ENCODE measurements around the gene ADM5. TPM values are rescaled to one million over a fixed set of nuclear protein-coding genes. Genes with fewer than 3 reads are reported as not detected.
A peak's percentile ranks its signal among the peaks of the same experiment; 100 is the strongest.

ADM5 gene
- total and polyA plus RNA-seq, 2 experiments from 2014 or later = 2.8 to 5.7 TPM

DNA sequence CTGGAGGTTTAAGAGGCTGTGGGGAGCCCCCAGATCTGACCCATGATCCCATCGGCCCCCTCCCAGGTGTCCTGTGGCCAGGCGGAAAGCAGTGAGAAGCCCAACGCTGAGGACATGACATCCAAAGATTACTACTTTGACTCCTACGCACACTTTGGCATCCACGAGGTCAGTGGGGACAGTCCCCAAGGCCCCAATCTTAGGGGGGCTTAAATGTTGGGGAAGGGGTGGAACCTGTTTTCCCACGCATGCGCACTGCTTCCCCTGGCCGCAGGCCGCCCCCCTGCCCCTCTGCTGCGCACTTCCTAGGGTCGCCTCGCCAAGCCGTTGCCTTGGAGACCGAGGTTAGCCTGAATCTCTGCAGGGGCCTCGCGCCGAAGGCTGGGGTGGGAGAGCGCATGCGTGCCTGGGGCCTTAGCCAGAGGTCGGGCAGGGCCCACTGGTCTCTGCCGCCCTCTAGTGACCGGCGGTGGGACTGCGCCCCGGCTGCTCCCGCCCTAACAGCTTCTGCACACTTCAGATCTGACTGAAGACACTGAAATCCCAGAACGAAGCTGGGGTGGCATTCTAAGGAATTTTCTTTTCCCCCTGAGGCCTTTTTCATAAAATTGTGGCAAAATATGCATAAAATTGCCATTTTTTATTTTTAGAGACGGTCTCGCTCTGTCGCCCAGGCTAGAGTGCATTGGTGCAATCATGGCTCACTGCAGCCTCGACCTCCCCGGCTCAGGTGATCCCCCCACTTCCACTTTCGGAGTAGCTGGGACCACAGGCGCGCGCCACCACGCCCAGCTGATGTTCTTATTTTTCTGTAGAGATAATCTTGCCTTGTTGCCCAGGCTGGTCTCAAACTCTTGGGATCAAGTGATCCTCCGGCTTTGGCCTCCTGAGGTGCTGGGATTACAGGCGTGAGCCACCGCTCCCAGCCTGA, 8.7 kb upstream of the ADM5 start:
- peaks cover 50% of the 10 kb centered on the region for H3K27me3 Mint-ChIP-seq (ENCODE audit: insufficient read depth, low read depth, poor library complexity)
- H3K4me1 Mint-ChIP-seq = peaks cover 32% of the 10 kb centered on the region
- Histone ChIP-seq H4K20me1 (replicated peaks; ENCODE audit: insufficient read depth) (peaks cover 49% of the 10 kb centered on the region), H3K4me2 (peak overlapping the region; percentile 84), H3F3A (replicated peaks; ENCODE audit: low read depth) (peaks cover 47% of the 10 kb centered on the region), H3K27me3 (ENCODE audit: insufficient read depth) (no peaks in the 10 kb centered on the region), H3K27ac (ENCODE audit: low read depth) (peak overlapping the region; percentile 84), H3K4me3 (peak overlapping the region; percentile 95), H2AFZ (no peak overlapping the region), H3K79me2 (replicated peaks; ENCODE audit: insufficient read depth) (peaks cover 67% of the 10 kb centered on the region), H3K36me3 (ENCODE audit: insufficient read depth) (peaks cover 44% of the 10 kb centered on the region), H3K4me1 (ENCODE audit: insufficient read depth) (peaks cover 26% of the 10 kb centered on the region), H3K9me2 (ENCODE audit: insufficient read depth) (no peaks in the 10 kb centered on the region)
- DNase-seq (ENCODE audit: low spot score) (peak; percentile 98), ATAC-seq (peak; percentile 6)
- peak overlapping the region; percentile 91 for H3K4me3 Mint-ChIP-seq
- H3K36me3 Mint-ChIP-seq (ENCODE audit: low read depth) = peaks cover 48% of the 10 kb centered on the region
- H3K27ac Mint-ChIP-seq = peak overlapping the region; percentile 80
- TF ChIP-seq ZNF114 (CRISPR knock-in tag; IDR thresholded peaks at IDR 0.05) (no peak), CREB1 (CRISPR knock-in tag; IDR thresholded peaks at IDR 0.05; ENCODE audit: low read depth) (peak; percentile 33; the same call in 1 of the 2 replicates), ETS1 (IDR thresholded peaks at IDR 0.05) (no peak)
- TF ChIP-seq, protein P1, sequence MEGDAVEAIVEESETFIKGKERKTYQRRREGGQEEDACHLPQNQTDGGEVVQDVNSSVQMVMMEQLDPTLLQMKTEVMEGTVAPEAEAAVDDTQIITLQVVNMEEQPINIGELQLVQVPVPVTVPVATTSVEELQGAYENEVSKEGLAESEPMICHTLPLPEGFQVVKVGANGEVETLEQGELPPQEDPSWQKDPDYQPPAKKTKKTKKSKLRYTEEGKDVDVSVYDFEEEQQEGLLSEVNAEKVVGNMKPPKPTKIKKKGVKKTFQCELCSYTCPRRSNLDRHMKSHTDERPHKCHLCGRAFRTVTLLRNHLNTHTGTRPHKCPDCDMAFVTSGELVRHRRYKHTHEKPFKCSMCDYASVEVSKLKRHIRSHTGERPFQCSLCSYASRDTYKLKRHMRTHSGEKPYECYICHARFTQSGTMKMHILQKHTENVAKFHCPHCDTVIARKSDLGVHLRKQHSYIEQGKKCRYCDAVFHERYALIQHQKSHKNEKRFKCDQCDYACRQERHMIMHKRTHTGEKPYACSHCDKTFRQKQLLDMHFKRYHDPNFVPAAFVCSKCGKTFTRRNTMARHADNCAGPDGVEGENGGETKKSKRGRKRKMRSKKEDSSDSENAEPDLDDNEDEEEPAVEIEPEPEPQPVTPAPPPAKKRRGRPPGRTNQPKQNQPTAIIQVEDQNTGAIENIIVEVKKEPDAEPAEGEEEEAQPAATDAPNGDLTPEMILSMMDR (conservative IDR thresholded peaks at IDR 0.05; ENCODE audit: low read depth in 2 of 2) = peak; percentile 92 to 97
- H3K9me3 Mint-ChIP-seq = no peaks in the 10 kb centered on the region; the same call in 2 of the 3 replicates

GRCh38 chr19:49681830-49682229, 7.6 kb upstream of the ADM5 start:
- Mint-ChIP-seq H3K27me3 (ENCODE audit: insufficient read depth, low read depth, poor library complexity) (peaks cover 40% of the 10 kb centered on the region), H3K9me3 (no peaks in the 10 kb centered on the region; the same call in 2 of the 3 replicates), H3K27ac (no peak overlapping the region; the same call in 1 of the 2 replicates), H3K36me3 (ENCODE audit: low read depth) (peaks cover 55% of the 10 kb centered on the region), H3K4me3 (no peak overlapping the region), H3K4me1 (peaks cover 34% of the 10 kb centered on the region)
- DNase-seq (ENCODE audit: low spot score) (no peak), ATAC-seq (no peak)
- Histone ChIP-seq H3K4me2 (no peak overlapping the region), H3K9me2 (ENCODE audit: insufficient read depth) (no peaks in the 10 kb centered on the region), H3K4me1 (ENCODE audit: insufficient read depth) (peaks cover 26% of the 10 kb centered on the region), H3F3A (replicated peaks; ENCODE audit: low read depth) (peaks cover 51% of the 10 kb centered on the region), H3K27ac (ENCODE audit: low read depth) (peak overlapping the region; percentile 39; the same call in 1 of the 2 replicates), H3K79me2 (replicated peaks; ENCODE audit: insufficient read depth) (peaks cover 67% of the 10 kb centered on the region), H3K36me3 (ENCODE audit: insufficient read depth) (peaks cover 44% of the 10 kb centered on the region), H3K4me3 (no peak overlapping the region), H2AFZ (no peak overlapping the region), H4K20me1 (replicated peaks; ENCODE audit: insufficient read depth) (peaks cover 54% of the 10 kb centered on the region), H3K27me3 (ENCODE audit: insufficient read depth) (no peaks in the 10 kb centered on the region)
- TF ChIP-seq STAT1 (IDR thresholded peaks at IDR 0.05; ENCODE audit: unreplicated experiment) = no peak
- TF ChIP-seq ZNF114 (CRISPR knock-in tag; IDR thresholded peaks at IDR 0.05) = no peak
- no peak for TF ChIP-seq EZH2phosphoT487 (IDR thresholded peaks at IDR 0.05; ENCODE audit: unreplicated experiment)
- no peak for TF ChIP-seq CREB1 (CRISPR knock-in tag; IDR thresholded peaks at IDR 0.05; ENCODE audit: low read depth)
- TF ChIP-seq ETS1 (IDR thresholded peaks at IDR 0.05) = no peak
- TF ChIP-seq EZH2 (IDR thresholded peaks at IDR 0.05; ENCODE audit: low read depth, unreplicated experiment) = no peak
- no peak for TF ChIP-seq JUNB (IDR thresholded peaks at IDR 0.05; ENCODE audit: unreplicated experiment)
- TF ChIP-seq, protein P2, sequence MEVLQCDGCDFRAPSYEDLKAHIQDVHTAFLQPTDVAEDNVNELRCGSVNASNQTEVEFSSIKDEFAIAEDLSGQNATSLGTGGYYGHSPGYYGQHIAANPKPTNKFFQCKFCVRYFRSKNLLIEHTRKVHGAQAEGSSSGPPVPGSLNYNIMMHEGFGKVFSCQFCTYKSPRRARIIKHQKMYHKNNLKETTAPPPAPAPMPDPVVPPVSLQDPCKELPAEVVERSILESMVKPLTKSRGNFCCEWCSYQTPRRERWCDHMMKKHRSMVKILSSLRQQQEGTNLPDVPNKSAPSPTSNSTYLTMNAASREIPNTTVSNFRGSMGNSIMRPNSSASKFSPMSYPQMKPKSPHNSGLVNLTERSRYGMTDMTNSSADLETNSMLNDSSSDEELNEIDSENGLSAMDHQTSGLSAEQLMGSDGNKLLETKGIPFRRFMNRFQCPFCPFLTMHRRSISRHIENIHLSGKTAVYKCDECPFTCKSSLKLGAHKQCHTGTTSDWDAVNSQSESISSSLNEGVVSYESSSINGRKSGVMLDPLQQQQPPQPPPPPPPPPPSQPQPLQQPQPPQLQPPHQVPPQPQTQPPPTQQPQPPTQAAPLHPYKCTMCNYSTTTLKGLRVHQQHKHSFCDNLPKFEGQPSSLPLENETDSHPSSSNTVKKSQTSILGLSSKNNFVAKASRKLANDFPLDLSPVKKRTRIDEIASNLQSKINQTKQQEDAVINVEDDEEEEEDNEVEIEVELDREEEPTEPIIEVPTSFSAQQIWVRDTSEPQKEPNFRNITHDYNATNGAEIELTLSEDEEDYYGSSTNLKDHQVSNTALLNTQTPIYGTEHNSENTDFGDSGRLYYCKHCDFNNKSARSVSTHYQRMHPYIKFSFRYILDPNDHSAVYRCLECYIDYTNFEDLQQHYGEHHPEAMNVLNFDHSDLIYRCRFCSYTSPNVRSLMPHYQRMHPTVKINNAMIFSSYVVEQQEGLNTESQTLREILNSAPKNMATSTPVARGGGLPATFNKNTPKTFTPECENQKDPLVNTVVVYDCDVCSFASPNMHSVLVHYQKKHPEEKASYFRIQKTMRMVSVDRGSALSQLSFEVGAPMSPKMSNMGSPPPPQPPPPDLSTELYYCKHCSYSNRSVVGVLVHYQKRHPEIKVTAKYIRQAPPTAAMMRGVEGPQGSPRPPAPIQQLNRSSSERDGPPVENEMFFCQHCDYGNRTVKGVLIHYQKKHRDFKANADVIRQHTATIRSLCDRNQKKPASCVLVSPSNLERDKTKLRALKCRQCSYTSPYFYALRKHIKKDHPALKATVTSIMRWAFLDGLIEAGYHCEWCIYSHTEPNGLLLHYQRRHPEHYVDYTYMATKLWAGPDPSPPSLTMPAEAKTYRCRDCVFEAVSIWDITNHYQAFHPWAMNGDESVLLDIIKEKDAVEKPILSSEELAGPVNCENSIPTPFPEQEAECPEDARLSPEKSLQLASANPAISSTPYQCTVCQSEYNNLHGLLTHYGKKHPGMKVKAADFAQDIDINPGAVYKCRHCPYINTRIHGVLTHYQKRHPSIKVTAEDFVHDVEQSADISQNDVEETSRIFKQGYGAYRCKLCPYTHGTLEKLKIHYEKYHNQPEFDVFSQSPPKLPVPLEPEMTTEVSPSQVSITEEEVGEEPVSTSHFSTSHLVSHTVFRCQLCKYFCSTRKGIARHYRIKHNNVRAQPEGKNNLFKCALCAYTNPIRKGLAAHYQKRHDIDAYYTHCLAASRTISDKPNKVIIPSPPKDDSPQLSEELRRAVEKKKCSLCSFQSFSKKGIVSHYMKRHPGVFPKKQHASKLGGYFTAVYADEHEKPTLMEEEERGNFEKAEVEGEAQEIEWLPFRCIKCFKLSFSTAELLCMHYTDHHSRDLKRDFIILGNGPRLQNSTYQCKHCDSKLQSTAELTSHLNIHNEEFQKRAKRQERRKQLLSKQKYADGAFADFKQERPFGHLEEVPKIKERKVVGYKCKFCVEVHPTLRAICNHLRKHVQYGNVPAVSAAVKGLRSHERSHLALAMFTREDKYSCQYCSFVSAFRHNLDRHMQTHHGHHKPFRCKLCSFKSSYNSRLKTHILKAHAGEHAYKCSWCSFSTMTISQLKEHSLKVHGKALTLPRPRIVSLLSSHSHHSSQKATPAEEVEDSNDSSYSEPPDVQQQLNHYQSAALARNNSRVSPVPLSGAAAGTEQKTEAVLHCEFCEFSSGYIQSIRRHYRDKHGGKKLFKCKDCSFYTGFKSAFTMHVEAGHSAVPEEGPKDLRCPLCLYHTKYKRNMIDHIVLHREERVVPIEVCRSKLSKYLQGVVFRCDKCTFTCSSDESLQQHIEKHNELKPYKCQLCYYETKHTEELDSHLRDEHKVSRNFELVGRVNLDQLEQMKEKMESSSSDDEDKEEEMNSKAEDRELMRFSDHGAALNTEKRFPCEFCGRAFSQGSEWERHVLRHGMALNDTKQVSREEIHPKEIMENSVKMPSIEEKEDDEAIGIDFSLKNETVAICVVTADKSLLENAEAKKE (CRISPR knock-in tag; IDR thresholded peaks at IDR 0.05) = no peak

Measured in GM23338 (cell line).